SK-N-SH treated with all-trans-retinoic acid at 6 μM for 48 hours (cell line): ENCODE data around the gene SYNJ2.

Experiments
- ARNTL ChIP-seq: fragments of 450-650 bp; formaldehyde crosslinking; IDR thresholded peaks from 2 replicates; pipeline ENCODE4 v1.5.0; 2020; ENCODE audit warnings: low read depth, mild to moderate bottlenecking, moderate library complexity, borderline replicate concordance
- TF ChIP-seq, protein P1 (sequence below): fragments of 250-450 bp; sonication (Bioruptor Pico); IDR thresholded peaks from 2 replicates; pipeline ENCODE4 v1.5.1; 2021; ENCODE audit warnings: mild to moderate bottlenecking, moderate library complexity
- TF ChIP-seq, protein P2 (sequence below): fragments of 250-450 bp; sonication (Bioruptor Pico); IDR thresholded peaks from 2 replicates; pipeline ENCODE4 v1.8.0; 2020; ENCODE audit warnings: mild to moderate bottlenecking, moderate library complexity, borderline replicate concordance

DNA sequence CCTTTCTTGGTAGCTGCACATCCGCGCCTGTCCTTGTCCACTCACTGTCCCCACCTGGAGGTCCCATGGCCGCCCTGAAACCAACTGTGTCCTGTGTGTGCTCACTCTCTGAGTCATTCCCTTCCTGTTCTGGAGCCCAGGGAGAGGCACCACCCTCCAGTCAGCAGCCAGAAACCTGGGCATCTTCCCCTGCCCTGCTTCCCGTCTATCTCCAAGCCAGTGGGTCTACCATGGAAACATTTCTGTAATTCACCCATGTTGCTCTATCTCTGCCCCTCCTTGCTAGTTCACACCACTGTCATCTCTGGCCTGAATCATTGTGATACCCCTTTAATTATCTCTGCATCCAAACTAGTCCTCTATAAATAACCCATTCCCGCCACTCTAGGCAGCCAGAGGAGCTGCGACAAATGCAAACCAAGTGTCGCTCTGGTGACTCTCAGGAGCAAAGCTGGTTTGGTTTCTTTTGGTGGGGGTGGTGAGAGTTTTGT is 28.8 kb upstream of the SYNJ2 start:
- no peak for TF ChIP-seq ARNTL (CRISPR knock-in tag)
- TF ChIP-seq, protein P1, sequence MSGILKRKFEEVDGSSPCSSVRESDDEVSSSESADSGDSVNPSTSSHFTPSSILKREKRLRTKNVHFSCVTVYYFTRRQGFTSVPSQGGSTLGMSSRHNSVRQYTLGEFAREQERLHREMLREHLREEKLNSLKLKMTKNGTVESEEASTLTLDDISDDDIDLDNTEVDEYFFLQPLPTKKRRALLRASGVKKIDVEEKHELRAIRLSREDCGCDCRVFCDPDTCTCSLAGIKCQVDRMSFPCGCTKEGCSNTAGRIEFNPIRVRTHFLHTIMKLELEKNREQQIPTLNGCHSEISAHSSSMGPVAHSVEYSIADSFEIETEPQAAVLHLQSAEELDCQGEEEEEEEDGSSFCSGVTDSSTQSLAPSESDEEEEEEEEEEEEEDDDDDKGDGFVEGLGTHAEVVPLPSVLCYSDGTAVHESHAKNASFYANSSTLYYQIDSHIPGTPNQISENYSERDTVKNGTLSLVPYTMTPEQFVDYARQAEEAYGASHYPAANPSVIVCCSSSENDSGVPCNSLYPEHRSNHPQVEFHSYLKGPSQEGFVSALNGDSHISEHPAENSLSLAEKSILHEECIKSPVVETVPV (CRISPR knock-in tag), result no peak
- TF ChIP-seq, protein P2, sequence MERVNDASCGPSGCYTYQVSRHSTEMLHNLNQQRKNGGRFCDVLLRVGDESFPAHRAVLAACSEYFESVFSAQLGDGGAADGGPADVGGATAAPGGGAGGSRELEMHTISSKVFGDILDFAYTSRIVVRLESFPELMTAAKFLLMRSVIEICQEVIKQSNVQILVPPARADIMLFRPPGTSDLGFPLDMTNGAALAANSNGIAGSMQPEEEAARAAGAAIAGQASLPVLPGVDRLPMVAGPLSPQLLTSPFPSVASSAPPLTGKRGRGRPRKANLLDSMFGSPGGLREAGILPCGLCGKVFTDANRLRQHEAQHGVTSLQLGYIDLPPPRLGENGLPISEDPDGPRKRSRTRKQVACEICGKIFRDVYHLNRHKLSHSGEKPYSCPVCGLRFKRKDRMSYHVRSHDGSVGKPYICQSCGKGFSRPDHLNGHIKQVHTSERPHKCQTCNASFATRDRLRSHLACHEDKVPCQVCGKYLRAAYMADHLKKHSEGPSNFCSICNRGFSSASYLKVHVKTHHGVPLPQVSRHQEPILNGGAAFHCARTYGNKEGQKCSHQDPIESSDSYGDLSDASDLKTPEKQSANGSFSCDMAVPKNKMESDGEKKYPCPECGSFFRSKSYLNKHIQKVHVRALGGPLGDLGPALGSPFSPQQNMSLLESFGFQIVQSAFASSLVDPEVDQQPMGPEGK (CRISPR knock-in tag), result no peak
